ENCODE results near the gene MRNIP.
"Not testable (repeated sequence)": the region's sequence is repeated elsewhere in the genome, so short reads cannot be mapped to it uniquely, and the experiment has no call there.

MRNIP gene

DNA sequence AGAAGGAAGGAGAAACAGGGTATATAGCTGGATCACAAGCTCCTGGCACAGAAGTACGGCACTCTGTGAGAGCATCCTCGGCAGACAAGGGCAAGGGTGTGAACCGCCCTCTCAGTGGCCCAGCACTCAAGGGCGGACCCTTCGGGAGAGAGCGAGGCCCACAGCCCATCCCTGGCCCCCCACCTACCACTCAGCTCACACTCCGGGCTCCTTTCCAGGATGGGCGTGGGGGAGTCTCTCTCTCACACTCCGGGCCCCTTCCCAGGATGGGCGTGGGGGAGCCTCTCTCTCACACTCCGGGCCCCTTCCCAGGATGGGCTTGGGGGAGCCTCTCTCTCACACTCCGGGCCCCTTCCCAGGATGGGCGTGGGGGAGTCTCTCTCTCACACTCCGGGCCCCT, 12.9 kb upstream of the MRNIP start:
- DNase-seq (ENCODE audit: low spot score), result not testable (repeated sequence)

DNA sequence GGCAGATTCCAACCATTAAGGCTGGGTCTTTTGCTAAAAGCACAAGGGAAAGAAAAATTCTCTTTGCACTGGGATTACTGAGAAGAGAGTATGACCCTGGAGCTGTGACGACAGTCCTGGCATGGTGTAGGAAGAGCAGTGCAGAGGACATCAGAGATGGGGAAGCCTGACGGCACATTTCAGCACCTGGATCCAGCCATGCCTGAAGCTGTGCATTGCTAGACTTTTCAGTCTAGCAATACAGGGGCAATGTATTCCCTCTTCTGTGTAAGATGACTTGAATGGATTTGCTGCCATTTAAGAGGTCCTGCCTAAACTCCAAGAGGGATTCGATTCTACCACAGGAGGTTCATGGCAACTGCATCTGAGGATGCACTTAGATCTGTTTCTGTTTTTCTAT, 12.3 kb upstream of the MRNIP start:
- no peak for DNase-seq (ENCODE audit: low spot score)

DNA sequence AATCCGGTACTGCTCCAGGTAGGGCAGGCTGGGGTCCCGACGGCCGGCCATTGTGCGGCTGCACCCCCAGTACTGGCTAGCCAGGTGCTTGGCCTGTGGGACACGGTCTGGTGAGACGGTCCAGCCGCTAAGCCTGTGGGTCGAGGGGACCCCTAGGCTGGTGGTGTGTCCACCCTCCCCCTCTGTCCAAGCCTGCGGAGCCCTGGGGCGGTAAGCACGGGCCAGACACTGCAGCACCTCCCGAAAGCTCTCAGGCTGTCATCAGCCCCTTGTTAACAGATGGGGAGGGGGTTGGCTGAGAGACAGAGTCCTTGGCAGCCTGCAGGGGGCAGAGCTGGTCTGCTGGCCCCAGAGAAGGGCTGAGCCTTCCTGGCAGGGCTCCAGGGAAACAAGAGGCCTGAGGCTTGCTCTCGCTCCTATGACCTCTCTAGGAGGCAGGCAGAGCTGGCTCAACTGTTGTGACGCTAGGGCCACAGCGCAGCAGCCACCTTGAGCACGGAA, 11.8 kb upstream of the MRNIP start:
- DNase-seq (ENCODE audit: low spot score), result peak; percentile 49

DNA sequence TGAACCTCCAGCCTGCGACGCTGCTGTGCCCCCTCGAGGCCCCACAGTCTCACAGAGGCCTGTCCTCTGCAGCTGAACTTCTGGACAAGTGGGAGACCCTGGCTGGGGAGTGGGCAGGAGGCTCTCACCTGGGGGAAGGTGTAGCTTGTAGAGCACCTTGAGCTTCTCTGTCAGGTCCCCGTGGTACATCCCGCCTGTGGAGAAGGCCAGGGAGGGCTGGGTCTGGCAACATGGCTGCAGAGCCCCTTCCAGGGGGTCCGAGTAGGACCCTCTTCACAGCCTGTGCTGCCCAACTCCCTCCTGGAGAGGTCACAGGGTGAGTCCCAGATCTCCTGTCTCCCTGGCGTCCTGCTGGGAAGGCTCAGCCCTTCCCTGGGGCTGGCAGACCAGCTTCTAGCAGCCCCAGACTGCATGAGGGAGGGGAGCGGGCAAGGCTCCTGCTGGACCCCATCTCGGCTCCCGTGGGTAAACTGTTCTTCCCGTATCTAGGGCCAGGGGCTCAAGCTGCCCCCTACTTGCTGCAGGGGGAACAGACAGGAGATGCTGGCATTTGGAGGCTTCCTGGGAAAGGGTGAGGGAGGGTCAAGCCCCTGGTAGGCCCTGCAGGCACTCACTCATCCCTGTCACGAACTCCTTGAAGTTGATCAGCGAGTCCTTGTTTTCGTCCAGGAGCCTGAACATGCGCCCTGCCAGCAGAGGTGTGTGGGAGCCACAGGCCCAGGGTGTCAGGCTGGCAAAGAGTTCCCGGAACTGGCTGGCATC, 11.2 kb upstream of the MRNIP start:
- DNase-seq (ENCODE audit: low spot score), result no peak

DNA sequence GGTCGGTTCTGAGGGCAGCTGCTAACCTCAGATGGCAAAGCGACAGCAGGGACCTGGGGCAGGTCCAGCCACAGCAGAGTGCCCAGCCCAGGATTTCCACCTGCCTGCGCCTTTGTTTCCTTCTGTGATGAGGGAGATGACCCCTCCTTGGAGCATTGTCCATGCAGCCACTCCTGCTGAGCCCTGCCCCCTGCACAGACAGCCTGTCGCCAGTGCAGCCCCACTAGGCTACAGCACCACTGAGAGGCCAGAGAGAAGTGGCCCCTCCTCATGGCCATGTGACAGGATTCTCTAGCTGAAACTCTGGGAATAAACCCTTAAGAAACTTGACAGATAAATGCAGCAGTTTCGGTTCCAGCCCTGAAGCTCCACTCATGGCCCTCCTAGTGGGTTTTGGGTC, 10.5 kb upstream of the MRNIP start:
- DNase-seq (ENCODE audit: low spot score), result no peak

DNA sequence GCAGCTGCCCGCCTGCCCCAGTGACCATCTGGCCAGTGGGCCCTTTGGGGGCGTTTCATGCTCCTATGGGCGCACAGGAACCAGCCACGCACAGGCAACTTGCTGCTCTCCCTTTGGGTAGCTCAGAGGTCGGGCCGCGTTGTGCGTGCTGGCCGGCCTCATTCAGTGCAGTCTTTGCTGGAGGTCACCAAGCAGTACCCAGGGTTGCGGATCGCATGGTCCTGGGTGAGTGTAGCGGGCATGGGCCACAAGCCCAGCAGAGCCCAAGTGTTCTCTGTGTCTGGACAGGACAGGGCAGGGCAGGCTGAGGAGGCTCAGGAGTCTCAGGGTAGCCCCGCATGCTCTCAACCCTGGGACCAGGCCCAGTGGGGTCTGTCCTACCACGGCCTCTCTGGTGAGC, 9.9 kb upstream of the MRNIP start:
- no peak for DNase-seq (ENCODE audit: low spot score)

DNA sequence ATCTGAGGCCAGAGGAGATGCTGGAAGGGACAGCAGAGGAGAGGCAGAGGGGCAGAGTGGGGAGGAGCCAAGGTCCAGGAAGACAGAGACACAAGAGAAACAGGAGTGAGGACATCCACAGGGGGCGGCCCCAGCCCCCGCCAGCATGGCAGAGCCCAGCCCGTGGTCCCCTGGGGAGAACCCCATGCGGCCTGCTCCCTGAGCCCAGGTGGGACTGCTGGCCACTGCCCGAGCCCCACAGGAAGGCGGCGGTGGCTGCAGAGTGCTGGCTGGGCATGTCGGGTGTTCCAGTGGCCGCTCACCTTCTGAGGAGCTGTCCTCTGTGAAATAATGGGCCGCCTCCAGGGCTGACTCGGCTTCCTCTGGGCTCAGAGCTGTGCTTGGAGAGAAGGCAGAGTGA, 8.9 kb upstream of the MRNIP start:
- no peak for DNase-seq (ENCODE audit: low spot score)

DNA sequence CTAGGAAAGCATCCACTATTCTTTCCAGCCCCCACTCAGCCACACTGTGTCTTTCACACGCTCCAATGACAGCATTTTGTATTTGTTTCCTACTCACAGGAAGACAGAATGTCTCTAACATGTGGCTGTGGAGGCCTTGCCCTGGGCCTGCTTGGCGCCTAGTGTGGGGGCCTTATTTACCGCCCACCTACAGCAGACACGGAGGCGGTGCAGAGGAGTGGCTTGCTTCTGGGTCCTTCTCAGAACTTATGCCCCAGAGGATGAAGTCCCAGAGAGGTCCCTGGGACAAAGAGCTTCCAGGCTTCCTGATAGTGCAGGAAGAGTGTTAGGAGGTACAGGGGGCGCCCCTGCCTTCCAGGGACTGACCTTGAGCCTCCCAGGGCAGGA, 8.5 kb upstream of the MRNIP start:
- no peak for DNase-seq (ENCODE audit: low spot score)

DNA sequence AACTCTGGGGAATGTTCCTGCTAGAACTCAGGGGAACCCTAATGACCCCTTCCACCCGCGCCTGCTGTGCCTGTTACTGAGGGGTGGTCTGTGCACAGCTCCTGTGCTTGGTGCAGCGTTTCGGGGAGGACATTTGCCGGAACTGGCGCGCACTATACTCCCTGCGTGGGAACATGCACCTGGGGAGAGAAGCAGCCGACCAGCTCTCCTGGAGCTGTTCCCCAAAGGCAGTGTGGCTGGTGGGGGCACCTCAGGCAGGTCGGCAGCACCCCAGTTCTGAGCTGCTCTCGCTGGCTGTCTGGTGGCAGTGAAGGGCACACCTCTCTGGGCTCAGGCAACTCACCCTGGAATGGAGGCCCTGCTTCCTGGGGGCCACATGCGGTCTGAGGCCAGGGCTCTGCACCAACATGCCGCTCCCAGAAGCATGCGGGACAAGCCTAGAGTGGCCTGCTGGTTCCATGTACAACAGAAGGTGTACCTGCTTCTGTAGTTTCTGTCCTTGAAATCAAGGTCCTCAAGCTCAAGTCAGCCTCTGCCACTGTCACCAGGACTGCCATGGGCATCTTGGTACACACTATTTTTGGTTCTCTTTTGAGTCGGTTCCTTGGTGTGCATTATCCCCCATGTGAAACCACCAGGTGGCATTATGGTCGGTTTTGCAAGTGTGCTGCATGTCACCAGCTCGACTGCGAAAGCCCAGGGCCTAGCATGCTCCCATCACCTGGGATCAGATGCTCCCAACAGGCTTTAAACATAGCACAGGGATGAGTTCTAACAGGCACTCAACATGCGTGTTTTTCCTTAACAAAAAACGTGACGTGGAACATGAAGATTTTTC, 7.8 kb upstream of the MRNIP start:
- no peak for DNase-seq (ENCODE audit: low spot score)

DNA sequence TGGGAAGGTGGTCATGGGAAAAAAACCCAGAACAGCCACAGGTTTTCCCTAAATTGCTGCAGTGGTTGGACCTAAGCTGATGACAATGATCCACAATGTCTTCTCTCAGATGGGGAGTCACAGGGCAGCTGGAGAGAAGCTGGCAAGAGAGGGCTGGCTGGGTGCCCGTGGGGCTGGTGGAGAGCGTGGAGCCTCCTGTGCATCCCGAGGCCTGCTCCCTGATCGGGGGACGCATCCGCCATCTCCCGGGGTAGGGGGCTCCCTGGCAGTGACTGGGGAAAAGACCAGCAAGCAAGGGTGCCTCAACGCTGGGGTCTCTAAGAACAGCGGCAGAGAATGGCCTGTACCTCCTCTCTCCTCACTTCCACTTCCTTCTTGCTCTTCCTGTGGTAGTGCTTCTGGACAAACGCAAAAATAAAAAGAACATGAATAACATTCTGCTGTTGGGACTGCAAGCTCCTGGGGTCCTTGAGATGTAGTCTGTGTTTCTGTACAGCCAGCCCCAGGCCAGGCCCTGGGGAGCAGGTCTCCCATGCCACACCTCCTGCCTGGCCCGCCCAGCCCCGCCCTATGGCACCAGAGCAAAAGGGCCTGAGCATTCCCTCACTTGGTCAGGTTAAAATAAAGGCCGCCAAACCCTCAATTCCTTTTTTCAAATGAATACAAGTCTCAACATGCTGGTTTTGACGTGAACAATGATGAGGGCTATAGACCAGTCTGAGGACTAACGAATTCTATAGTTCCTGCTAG, 7.0 kb upstream of the MRNIP start:
- DNase-seq (ENCODE audit: low spot score), result no peak

DNA sequence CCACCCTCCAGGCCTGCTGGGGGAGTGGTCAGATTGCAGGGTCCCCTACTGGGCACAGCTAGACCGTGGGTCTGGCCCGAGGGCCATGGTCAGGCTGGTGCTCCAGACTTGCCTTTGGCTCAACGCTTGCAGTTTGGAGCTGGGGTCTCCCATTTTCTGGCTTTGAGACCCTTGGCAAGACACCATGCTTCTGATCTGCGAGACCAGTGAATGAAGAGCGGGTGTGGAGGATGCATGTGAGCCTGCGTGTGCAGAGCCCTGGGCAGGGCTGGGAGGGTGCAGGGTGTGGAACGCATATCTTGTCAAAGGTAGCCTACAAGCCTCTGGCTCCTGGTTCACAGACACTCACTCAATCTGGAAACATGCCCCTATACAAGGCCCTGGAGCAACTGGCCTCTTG, 6.1 kb upstream of the MRNIP start:
- no peak for DNase-seq (ENCODE audit: low spot score)

DNA sequence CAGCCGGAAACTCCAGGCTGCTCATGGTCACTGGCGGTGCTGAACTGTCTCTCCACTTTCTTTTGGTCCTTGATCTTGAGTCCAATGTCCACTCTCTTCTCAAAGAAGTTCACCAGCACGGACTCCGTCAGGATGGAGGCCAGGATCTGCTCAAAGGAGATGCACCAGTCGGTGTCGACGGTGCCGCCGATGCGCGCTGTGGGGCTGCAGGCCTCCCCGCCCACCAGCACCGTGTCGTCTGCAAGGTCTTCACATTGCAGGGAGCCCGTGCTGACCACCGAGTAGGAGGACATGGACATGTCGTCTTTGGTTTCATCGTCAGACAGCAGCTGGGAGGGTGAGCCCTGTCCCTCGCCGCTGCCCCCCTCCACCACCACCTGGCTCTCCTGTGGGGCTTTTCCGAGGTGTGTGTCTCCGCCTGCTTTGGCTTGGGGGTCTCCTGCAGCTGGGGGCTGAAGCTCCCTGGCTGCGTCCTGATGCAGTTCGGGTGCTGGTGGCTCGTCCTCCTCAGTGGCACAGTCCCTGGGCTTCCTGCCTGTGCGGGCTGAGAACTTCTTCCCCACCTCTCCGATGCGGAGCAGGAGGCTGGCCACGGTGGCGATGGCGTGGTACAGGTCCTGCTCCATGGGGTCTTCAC, 5.0 kb upstream of the MRNIP start:
- DNase-seq (ENCODE audit: low spot score), result no peak

DNA sequence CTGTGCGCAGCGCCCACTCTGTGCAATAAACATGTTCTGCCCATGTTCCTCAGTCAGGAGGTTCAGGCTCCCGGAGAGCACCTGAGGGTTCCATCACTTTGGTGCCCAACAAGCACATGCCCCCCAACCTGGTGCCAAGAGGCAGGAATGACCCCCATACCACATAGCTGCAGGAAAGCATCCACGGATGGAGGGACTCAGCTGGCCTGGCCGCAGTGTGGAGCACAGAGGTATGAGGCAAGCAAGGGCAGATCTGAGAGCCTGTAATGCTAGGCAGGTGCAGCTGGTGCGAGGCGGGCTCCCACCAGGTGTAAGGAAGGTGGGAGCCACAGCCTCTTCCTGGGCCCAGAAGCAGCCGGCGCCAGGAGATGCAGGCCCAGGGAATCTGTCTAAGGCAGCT, 4.3 kb upstream of the MRNIP start:
- no peak for DNase-seq (ENCODE audit: low spot score)

DNA sequence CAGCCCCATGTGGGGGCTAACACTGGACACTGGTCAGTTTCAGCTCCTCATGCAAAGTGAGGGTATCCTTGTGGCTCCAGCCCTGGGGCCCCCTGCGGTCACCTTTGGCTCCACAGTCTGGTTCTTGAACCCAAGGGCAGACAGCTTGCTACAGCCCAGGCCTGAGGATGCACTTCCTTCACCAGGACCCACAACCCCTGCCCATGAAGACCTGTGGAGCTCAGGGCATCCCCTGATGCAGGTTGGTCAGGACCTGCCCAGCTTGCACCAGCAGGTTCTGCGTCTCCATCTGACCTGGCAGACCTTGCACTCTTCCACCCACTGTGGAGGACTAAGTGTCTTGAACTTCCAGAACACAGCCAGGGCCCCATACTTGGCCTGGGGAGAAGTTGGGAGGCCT, 3.7 kb upstream of the MRNIP start:
- DNase-seq (ENCODE audit: low spot score), result no peak

DNA sequence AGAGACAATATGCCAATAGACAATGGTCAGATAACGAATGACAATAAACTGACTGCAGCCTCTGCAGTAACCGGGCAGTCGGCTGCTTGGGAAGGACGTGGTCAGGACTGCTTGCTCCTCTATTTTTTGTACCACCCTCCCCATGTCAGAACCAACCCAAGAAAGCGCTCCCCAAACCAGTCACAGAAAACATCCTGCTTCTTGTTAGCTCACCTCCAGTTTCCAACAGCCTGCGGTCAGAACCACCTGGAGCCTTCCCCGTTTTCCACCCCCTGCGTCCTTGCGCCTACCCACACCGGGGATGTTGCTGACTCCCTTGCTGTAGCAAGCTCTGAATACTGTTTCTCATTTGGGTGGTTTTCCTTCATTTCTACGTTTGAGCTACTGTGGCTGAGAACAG, 1.7 kb upstream of the MRNIP start:
- no peak for DNase-seq (ENCODE audit: low spot score)

DNA sequence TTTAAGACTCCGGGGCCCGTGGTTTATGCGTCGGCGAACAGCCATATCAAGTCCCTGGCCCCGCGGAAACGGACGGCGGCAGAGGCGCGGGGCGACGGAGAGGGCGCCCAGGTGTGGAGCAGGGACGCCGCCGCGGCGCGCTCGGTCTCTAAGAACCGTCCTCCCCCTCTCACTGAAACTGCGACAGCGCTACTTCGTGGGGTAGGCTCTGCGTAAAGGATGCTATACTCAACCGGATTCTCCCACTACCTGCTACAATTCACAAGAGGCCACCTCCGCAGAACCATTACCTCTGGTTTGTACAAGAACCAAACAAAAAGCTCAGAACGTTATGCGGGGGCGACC, 404 bp downstream of the MRNIP start:
- peak; percentile 54 for DNase-seq (ENCODE audit: low spot score)

DNA sequence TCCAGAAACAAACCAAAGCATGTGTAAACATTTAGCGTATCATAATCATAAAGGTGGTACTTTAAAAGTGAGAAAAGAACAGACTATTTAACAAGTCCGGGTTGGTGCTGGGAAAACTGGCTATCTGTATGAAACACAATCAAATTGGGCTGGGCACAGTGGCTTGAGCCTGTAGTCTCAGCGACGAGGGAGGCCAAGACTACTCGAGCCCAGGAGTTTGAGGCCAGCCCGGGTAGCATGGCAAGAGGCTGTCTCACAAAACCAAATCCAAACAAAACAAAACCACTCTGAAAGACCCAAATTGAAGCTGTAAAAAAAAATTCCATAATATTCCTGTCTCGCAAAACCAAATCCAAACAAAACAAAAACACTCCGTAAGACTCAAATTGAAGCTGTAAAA, 4.3 kb downstream of the MRNIP start:
- no peak for DNase-seq (ENCODE audit: low spot score)

DNA sequence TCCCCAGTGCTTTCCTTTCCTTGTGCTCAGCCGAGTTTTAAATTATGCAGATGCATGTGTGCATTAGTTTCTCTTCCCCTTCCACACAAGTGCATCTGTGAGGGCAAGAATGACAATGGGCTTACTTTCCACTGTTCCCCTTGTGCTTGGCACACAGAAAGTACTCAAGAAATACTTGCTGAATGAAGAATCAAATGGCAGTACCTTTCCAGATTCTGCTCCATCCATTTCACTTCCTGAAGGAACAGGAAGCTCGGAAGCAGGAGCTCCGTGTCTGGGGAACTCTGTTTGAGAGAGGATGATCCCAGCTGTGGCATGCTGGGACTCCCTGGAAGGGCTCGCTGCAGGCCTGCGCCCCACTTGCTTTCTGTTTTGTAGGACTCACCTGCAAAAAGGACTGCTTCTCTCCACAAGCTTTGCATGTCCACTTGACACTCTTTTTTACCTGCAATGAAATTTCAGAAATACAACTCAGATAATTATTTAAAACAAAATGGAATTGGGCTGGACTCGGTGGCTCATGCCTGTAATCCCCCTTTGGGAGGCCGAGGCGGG, 5.5 kb downstream of the MRNIP start:
- no peak for DNase-seq (ENCODE audit: low spot score)

DNA sequence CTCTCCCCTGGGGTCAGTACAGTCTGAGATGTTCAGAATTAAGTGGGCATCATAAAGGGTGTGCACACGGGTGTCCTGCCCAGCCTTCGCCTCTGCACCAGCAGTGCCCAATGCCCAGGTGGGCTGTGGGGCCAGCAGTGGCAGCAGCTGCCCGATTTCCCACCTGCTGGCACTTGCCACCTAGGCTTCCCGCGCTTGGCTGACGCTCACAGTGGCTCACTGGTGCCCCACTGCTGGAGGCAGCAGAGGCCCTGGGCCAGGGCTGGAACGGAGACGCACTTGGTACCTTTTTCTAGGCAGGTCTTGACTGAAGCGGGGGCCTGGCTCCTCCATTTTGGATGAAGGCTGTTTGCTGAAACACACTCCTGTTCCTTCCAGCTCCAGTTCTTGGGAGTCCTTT, 17.0 kb downstream of the MRNIP start:
- DNase-seq (ENCODE audit: low spot score), result no peak

DNA sequence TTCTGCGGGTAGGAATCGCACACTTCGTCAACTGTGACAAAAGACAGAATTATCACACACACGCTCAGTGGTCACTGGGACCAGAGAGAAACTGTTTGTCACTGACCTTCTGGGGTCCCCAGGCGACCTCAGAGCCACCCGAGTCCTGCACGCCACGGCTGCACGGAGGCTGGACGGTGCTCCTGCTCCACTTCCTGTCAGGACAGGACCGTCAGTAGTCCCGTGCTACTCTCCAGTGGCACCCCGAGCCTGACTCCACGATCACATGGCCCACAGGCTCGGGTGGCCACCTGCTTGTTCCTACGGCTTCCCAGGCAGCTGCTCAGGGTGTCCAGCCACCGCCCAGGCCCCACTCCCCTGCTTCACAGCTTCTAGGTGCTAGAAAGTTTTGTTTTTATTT, 17.9 kb downstream of the MRNIP start:
- DNase-seq (ENCODE audit: low spot score), result no peak

DNA sequence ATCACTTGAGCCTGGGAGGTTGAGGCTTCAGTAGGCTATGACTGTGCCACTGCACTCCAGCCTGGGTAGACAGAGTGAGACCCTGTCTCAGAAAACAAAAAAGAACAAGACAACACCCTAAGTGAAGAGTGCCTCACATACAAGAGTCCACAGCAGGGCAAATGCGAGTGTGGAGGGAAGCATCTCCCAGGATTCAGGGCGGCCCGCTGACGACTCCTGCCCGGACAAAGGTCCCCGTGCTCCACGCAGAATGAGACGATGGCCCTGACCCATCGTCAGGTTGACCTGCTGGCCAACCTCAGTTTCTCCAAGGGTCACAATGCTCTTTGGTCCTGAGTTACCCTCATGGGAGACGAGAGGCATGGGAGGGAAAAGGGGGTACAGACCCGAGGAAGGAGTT, 18.3 kb downstream of the MRNIP start:
- DNase-seq (ENCODE audit: low spot score), result no peak
